Transverse colon (tissue), 4 donors: Measurements from ENCODE around the gene SPAG17.

Experiments
- EP300 ChIP-seq: sonication (generic); formaldehyde crosslinking; IDR thresholded peaks from one replicate; pipeline ENCODE4 v1.6.1; 2017; ENCODE audit warnings: antibody characterized with exemption, low read depth
- POLR2AphosphoS5 ChIP-seq, 3 donors: sonication (generic); formaldehyde crosslinking; IDR thresholded peaks; one replicate each; pipeline ENCODE4 v1.6.1; 2016; ENCODE audit warnings: antibody characterized with exemption in 3 of 3
- TF ChIP-seq, protein P1 (sequence below), 5 experiments: fragments of 200-600 bp in 3 of 5; fragments of 450-650 bp in 2 of 5; sonication (generic) in 3 of 5; IDR thresholded peaks; 1 replicate in 2 of 5; 2 replicates in 3 of 5; pipeline ENCODE4 v1.5.1; 2016 to 2017; ENCODE audit warnings: antibody characterized with exemption in 5 of 5, inconsistent platforms in 3 of 5, mild to moderate bottlenecking in 2 of 5, moderate library complexity in 1 of 5

DNA sequence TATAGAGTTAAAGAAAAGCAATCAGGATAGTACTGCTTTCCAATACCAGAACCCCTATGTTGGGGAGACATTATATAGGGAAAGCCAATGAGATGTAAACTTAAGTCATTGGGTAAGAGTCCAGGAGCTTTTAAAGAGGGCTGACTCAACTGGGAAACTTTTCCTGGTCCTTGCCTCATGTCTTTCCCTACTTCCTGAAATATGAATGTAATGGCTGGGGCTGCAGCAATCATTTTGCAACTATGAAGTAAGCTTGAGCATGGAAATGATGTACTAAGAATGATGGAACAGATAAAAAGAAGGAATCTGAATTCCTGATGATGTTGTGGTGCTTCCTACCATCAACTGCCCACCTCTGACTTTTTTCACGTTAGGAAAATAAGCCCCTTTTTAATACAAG is 199.8 kb downstream of the SPAG17 start:
- TF ChIP-seq, protein P1, sequence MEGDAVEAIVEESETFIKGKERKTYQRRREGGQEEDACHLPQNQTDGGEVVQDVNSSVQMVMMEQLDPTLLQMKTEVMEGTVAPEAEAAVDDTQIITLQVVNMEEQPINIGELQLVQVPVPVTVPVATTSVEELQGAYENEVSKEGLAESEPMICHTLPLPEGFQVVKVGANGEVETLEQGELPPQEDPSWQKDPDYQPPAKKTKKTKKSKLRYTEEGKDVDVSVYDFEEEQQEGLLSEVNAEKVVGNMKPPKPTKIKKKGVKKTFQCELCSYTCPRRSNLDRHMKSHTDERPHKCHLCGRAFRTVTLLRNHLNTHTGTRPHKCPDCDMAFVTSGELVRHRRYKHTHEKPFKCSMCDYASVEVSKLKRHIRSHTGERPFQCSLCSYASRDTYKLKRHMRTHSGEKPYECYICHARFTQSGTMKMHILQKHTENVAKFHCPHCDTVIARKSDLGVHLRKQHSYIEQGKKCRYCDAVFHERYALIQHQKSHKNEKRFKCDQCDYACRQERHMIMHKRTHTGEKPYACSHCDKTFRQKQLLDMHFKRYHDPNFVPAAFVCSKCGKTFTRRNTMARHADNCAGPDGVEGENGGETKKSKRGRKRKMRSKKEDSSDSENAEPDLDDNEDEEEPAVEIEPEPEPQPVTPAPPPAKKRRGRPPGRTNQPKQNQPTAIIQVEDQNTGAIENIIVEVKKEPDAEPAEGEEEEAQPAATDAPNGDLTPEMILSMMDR (IDR thresholded peaks at IDR 0.05), result no peak
- TF ChIP-seq EP300 (no peak), POLR2AphosphoS5 (IDR thresholded peaks at IDR 0.05) (no peak)
